H1 (cell line): ENCODE results near the gene KSR2. TPM values are rescaled to one million over a fixed set of nuclear protein-coding genes. Genes with fewer than 3 reads are reported as not detected.

Source experiments
- polyA plus RNA-seq, 7 experiments: library from polyadenylated mRNA; depleted of rRNA in 3 of 7; stranded (reverse) in 5 of 7; unstranded in 2 of 7; fragments of >200 nt in 5 of 7; fragments of 200-250 nt in 2 of 7; gene quantifications; 1 replicate in 5 of 7; 2 replicates in 1 of 7; 4 replicates in 1 of 7; pipeline versions ENCODE4 v1.2.1 to v1.2.3, GENCODE V29; 2011 to 2013; ENCODE audit warnings: missing spikeins in 2 of 7, mixed read lengths in 2 of 7
- total RNA-seq: library from RNA; stranded (reverse); fragmentation: NEBNext Ultra II Directional; extraction: Animal tissue kit (Norgen Biotek cat#: 25700); gene quantifications from 2 replicates; pipeline ENCODE4 v1.2.1, GENCODE V29; 2021
- TF ChIP-seq, protein P1 (sequence below): IDR thresholded peaks from 2 replicates; pipeline ENCODE4 v1.6.1; 2012; ENCODE audit warnings: low read length, inconsistent platforms
- TF ChIP-seq, protein P2 (sequence below): IDR thresholded peaks from 2 replicates; pipeline ENCODE4 v1.6.1; 2012; ENCODE audit warnings: inconsistent platforms

KSR2 gene
- total and polyA plus RNA-seq, 2 of the 8 experiments (the other 6 are each of a cell fraction or from before 2014, with no cell fraction given), result 0.74 to 2.2 TPM

DNA sequence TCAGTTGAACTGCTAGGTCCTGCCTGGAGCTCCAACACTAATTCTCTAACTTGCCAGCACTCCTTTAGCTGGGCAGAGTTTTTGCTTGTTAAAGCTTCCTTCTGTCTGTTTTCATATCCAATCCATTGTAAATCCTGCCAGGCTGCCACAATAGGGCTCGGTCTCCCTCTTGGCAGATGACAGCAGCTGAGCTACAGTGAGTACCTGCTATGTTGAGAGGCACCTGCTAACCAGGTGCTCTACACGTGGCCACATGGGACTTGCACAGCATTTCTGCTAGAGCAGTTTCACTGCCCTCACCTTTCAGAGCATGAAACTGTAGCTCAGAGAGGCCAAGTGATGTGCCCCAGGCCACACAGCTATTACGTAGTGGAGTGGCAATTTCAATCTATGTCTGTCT, 500.8 kb downstream of the KSR2 start (continued):
- TF ChIP-seq, protein P1, sequence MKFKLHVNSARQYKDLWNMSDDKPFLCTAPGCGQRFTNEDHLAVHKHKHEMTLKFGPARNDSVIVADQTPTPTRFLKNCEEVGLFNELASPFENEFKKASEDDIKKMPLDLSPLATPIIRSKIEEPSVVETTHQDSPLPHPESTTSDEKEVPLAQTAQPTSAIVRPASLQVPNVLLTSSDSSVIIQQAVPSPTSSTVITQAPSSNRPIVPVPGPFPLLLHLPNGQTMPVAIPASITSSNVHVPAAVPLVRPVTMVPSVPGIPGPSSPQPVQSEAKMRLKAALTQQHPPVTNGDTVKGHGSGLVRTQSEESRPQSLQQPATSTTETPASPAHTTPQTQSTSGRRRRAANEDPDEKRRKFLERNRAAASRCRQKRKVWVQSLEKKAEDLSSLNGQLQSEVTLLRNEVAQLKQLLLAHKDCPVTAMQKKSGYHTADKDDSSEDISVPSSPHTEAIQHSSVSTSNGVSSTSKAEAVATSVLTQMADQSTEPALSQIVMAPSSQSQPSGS, result no peak
- TF ChIP-seq, protein P2, sequence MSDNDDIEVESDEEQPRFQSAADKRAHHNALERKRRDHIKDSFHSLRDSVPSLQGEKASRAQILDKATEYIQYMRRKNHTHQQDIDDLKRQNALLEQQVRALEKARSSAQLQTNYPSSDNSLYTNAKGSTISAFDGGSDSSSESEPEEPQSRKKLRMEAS, result no peak
